ENCODE measurements around the gene E2F8. TPM values are rescaled to one million over a fixed set of nuclear protein-coding genes. Genes with fewer than 3 reads are reported as not detected.

Gene E2F8
- total and polyA plus RNA-seq, 9 of the 15 experiments (the other 6 are each of a cell fraction or from before 2014, with no cell fraction given): 6.9 to 23.6 (median 12.1) TPM

DNA sequence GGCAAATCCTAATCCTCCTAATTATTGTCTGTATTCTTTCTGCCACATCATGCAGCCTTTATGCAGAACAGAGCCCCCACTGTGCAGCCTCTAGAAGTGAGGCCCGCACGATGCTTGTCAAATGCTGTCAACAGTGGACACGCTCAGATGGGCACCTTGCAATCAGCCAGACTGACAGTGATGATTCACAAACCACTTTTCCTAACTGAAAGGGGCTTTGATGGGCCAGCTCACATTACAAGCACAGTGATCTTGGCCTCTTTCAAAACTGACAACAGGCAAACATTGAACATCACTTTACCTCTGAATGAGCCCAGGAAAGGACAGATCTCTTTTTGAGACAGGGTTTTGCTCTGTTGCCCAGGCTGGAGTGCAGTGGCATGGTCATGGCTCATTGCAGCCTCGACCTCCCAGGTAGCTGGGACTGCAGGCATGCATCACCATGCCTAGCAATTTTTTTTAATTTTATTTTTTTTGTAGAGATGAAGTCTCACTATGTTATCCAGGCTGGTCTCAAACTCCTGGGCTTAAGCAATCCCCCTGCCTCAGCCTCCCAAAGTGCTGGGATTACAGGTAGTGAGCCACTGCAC, 18.0 kb upstream of the E2F8 start:
- no peak overlapping the region for H3K27ac ChIP-seq (ENCODE audit: extremely low read depth, low read depth, low read length)
- intact Hi-C loops (cut with micrococcal nuclease) (loop anchor here (2.0 kb wide), 2 partner anchors 182 to 294 kb away; no protein-coding TSS in a partner anchor), in situ Hi-C loops (cut with MboI) (no loop called here)
- ATAC-seq (no peak), FAIRE-seq (no peak), DNase-seq (ENCODE audit: extremely low read depth in 1 of 4, low spot score in 3 of 4) (no peak)
- H3K4me1 ChIP-seq (replicated peaks in 1 of 2; ENCODE audit: control insufficient read depth in 2 of 2, insufficient read depth in 2 of 2, low read length in 2 of 2): no peaks in the 10 kb centered on the region
- no peak overlapping the region for H2AFZ ChIP-seq (ENCODE audit: low read depth, low read length)
- peaks cover 3% of the 10 kb centered on the region in 2 experiments; a peak in 3 of 5 replicates for H3K27me3 ChIP-seq (ENCODE audit: control insufficient read depth in 2 of 2, insufficient read depth in 2 of 2, low read length in 2 of 2)
- H3K36me3 ChIP-seq (ENCODE audit: control insufficient read depth, insufficient read depth, low read length): no peaks in the 10 kb centered on the region
- CTCF ChIA-PET (ENCODE audit: low intra/inter-chr PET ratio): interaction anchor here (0.6 to 1.7 kb wide), 3 partner anchors 179 to 295 kb away, joined by 3 to 9 read pairs (median 8); no protein-coding TSS in a partner anchor
- H3K79me2 ChIP-seq (ENCODE audit: control insufficient read depth, insufficient read depth, low read length): no peaks in the 10 kb centered on the region
- H3K9me1 ChIP-seq (ENCODE audit: control insufficient read depth, insufficient read depth, low read length): no peaks in the 10 kb centered on the region
- POLR2A ChIA-PET: interaction anchor here (0.5 kb wide), 1 partner anchor 9 kb away, joined by 4 read pairs; no protein-coding TSS in a partner anchor
- H3K9me3 ChIP-seq (replicated peaks; ENCODE audit: control insufficient read depth, insufficient read depth, low read depth, low read length): no peaks in the 10 kb centered on the region
- H3K9ac ChIP-seq (ENCODE audit: insufficient read depth in 1 of 2, low read depth in 2 of 2, low read length in 2 of 2): no peak overlapping the region
- no TSS peak for BruUV-seq (replicated peaks)
- WGBS (ENCODE audit: insufficient coverage, low coverage, missing lambda C conversion rate): 10% methylated on average over 4 of the region's 4 CpGs
- no peaks in the 10 kb centered on the region; the same call in 1 of the 2 replicates for H4K20me1 ChIP-seq (replicated peaks; ENCODE audit: control insufficient read depth, insufficient read depth, low read length)
- H3K4me2 ChIP-seq (ENCODE audit: insufficient read depth, low read length): no peak overlapping the region
- no peak overlapping the region for H3K4me3 ChIP-seq
- TF ChIP-seq BHLHE40 (IDR thresholded peaks at IDR 0.05; ENCODE audit: low read length) (no peak), ZNF589 (CRISPR knock-in tag; IDR thresholded peaks at IDR 0.05; ENCODE audit: low read depth) (no peak), GMEB1 (CRISPR knock-in tag; IDR thresholded peaks at IDR 0.05) (no peak), RREB1 (CRISPR knock-in tag; IDR thresholded peaks at IDR 0.05) (no peak), DPF2 (IDR thresholded peaks at IDR 0.05) (no peak), FOXK1 (CRISPR knock-in tag; IDR thresholded peaks at IDR 0.05; ENCODE audit: borderline replicate concordance) (no peak), ZNF696 (CRISPR knock-in tag; conservative IDR thresholded peaks at IDR 0.05) (no peak), GATA2 (CRISPR knock-in tag; IDR thresholded peaks at IDR 0.05) (no peak), ZNF354B (CRISPR knock-in tag; IDR thresholded peaks at IDR 0.05) (no peak), NCOA4 (IDR thresholded peaks at IDR 0.05; ENCODE audit: partially characterized antibody) (no peak), MCM5 (IDR thresholded peaks at IDR 0.05; ENCODE audit: low read depth) (no peak), PCBP1 (IDR thresholded peaks at IDR 0.05; ENCODE audit: low read depth, low read length, poor library complexity, severe bottlenecking) (no peak)
- TF ChIP-seq, protein P1, sequence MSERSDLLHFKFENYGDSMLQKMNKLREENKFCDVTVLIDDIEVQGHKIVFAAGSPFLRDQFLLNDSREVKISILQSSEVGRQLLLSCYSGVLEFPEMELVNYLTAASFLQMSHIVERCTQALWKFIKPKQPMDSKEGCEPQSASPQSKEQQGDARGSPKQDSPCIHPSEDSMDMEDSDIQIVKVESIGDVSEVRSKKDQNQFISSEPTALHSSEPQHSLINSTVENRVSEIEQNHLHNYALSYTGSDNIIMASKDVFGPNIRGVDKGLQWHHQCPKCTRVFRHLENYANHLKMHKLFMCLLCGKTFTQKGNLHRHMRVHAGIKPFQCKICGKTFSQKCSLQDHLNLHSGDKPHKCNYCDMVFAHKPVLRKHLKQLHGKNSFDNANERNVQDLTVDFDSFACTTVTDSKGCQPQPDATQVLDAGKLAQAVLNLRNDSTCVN (CRISPR knock-in tag; IDR thresholded peaks at IDR 0.05): no peak

Data from K562 (cell line).